H1 (cell line): ENCODE measurements around the gene RAI2. TPM values are rescaled to one million over a fixed set of nuclear protein-coding genes. Genes with fewer than 3 reads are reported as not detected.
A peak's percentile ranks its signal among the peaks of the same experiment; 100 is the strongest.

Experiments
- CTCF ChIA-PET: fragments of 300-600 bp; sonication (Branson Sonifier 250); formaldehyde crosslinking; loops from one replicate; lab custom pipeline; 2021; ENCODE audit not compliant: partially characterized antibody; lab: Charles Lee
- POLR2A ChIA-PET: fragments of 300-600 bp; sonication (Branson Sonifier 250); formaldehyde crosslinking; loops from one replicate; lab custom pipeline; 2021; ENCODE audit warnings: inconsistent platforms; ENCODE audit not compliant: partially characterized antibody; lab: Charles Lee
- DNase-seq, 2 experiments: peaks; one replicate each; pipeline versions ENCODE4 v3.0.0 to v3.0.0-alpha.2; 2010 to 2022; ENCODE audit warnings: low spot score in 2 of 2, low read depth in 1 of 2, mixed read lengths in 1 of 2
- FAIRE-seq: peaks from 2 replicates; lab custom pipeline; 2011; peaks lifted over from hg19 to GRCh38; lab: Jason Lieb, UNC
- H2AFZ ChIP-seq: 2 replicates; pipeline ENCODE4 v1.8.1; 2012; ENCODE audit warnings: low read length, inconsistent platforms
- H2AK5ac ChIP-seq: 2 replicates; pipeline ENCODE4 v1.6.1; 2013; ENCODE audit warnings: low read depth, low read length
- H2BK120ac ChIP-seq: replicated peaks from 2 replicates; pipeline ENCODE3; 2013; ENCODE audit warnings: low read depth, low read length, inconsistent platforms
- H2BK12ac ChIP-seq: 2 replicates; pipeline ENCODE4 v1.6.1; 2013; ENCODE audit warnings: low read depth, low read length
- H2BK15ac ChIP-seq: 2 replicates; pipeline ENCODE4 v1.6.1; 2013; ENCODE audit warnings: low read length
- H2BK20ac ChIP-seq: 2 replicates; pipeline ENCODE4 v1.6.1; 2013; ENCODE audit warnings: low read length
- H2BK5ac ChIP-seq: 2 replicates; pipeline ENCODE4 v1.6.1; 2013; ENCODE audit warnings: low read depth, low read length
- H3K14ac ChIP-seq: 2 replicates; pipeline ENCODE4 v1.6.1; 2013; ENCODE audit warnings: inconsistent platforms; ENCODE audit not compliant: insufficient read length
- H3K18ac ChIP-seq: 2 replicates; pipeline ENCODE4 v1.6.1; 2013; ENCODE audit warnings: low read length; ENCODE audit errors: extremely low read depth
- H3K23ac ChIP-seq: 2 replicates; pipeline ENCODE4 v1.6.1; 2013; ENCODE audit warnings: inconsistent platforms; ENCODE audit not compliant: insufficient read length
- H3K23me2 ChIP-seq: 2 replicates; pipeline ENCODE4 v1.6.1; 2013; ENCODE audit warnings: low read depth, low read length
- H3K27ac ChIP-seq: 2 replicates; pipeline ENCODE4 v1.6.1; 2011; ENCODE audit warnings: low read depth, low read length, inconsistent platforms
- H3K27me3 ChIP-seq, 4 experiments: replicated peaks in 1 of 4; 1 replicate in 1 of 4; 2 replicates in 3 of 4; pipeline versions ENCODE4 v1.6.1 to v1.8.1; 2011 to 2013; ENCODE audit warnings: low read length in 3 of 4, mild to moderate bottlenecking in 3 of 4, inconsistent platforms in 2 of 4, mixed read lengths in 2 of 4, moderate library complexity in 1 of 4; ENCODE audit not compliant: control insufficient read depth in 3 of 4, insufficient read depth in 3 of 4; ENCODE audit errors: extremely low read depth in 1 of 4
- H3K36me3 ChIP-seq, 4 experiments: 2 replicates each; pipeline versions ENCODE4 v1.6.1 to v1.8.1; 2011 to 2013; ENCODE audit warnings: mild to moderate bottlenecking in 4 of 4, low read length in 3 of 4, moderate library complexity in 2 of 4, control low read depth in 1 of 4, inconsistent platforms in 1 of 4; ENCODE audit not compliant: insufficient read depth in 4 of 4, control insufficient read depth in 2 of 4
- H3K4ac ChIP-seq: replicated peaks from 2 replicates; pipeline ENCODE3; 2013; ENCODE audit warnings: low read length, low read depth, mixed read lengths, inconsistent platforms; ENCODE audit not compliant: insufficient read length
- H3K4me1 ChIP-seq, 4 experiments: replicated peaks in 1 of 4; 1 replicate in 1 of 4; 2 replicates in 3 of 4; pipeline versions ENCODE4 v1.6.1 to v1.8.1; 2011 to 2013; ENCODE audit warnings: low read length in 3 of 4, inconsistent platforms in 2 of 4, mixed read lengths in 1 of 4; ENCODE audit not compliant: insufficient read depth in 4 of 4, control insufficient read depth in 3 of 4
- H3K4me2 ChIP-seq, 2 experiments: 2 replicates each; pipeline versions ENCODE4 v1.6.1 to v1.8.1; 2011 to 2013; ENCODE audit warnings: low read depth in 2 of 2, low read length in 2 of 2, control low read depth in 1 of 2, inconsistent platforms in 1 of 2, mild to moderate bottlenecking in 1 of 2; ENCODE audit not compliant: insufficient read depth in 1 of 2
- H3K4me3 ChIP-seq, 4 experiments: fragments of 200-600, 300-600 bp in 1 of 4; sonication (generic), shearing (Covaris generic), sonication (Bioruptor Twin) in 1 of 4; 2 replicates each; pipeline versions ENCODE4 v1.5.1 to v1.8.1; 2011 to 2016; ENCODE audit warnings: low read length in 4 of 4, low read depth in 3 of 4, control low read depth in 2 of 4, inconsistent platforms in 2 of 4, mild to moderate bottlenecking in 2 of 4, mixed read lengths in 1 of 4, moderate library complexity in 1 of 4; ENCODE audit not compliant: insufficient read depth in 2 of 4; ENCODE audit errors: extremely low read depth in 1 of 4
- H3K56ac ChIP-seq: replicated peaks from 2 replicates; pipeline ENCODE3; 2013; ENCODE audit warnings: low read depth, mild to moderate bottlenecking, mixed read lengths, low read length, inconsistent platforms; ENCODE audit not compliant: insufficient read length
- H3K79me1 ChIP-seq: 2 replicates; pipeline ENCODE4 v1.6.1; 2013; ENCODE audit warnings: low read depth, low read length, control low read depth
- H3K79me2 ChIP-seq, 2 experiments: 2 replicates each; pipeline versions ENCODE4 v1.6.1 to v1.8.1; 2012 to 2013; ENCODE audit warnings: low read length in 2 of 2, mild to moderate bottlenecking in 2 of 2, inconsistent platforms in 1 of 2; ENCODE audit not compliant: insufficient read depth in 2 of 2, control insufficient read depth in 1 of 2
- H3K9ac ChIP-seq, 4 experiments: replicated peaks in 1 of 4; 1 replicate in 1 of 4; 2 replicates in 3 of 4; pipeline versions ENCODE4 v1.6.1 to v1.8.1; 2011 to 2013; ENCODE audit warnings: low read depth in 3 of 4, low read length in 3 of 4, control low read depth in 2 of 4, mild to moderate bottlenecking in 2 of 4, moderate library complexity in 2 of 4, inconsistent platforms in 1 of 4; ENCODE audit errors: extremely low read depth in 1 of 4
- H3K9me3 ChIP-seq, 2 experiments: 2 replicates each; pipeline versions ENCODE4 v1.6.1 to v1.8.1; 2012 to 2013; ENCODE audit warnings: mild to moderate bottlenecking in 2 of 2, moderate library complexity in 2 of 2, control low read depth in 1 of 2, inconsistent platforms in 1 of 2, low read depth in 1 of 2, low read length in 1 of 2, mixed read lengths in 1 of 2; ENCODE audit not compliant: insufficient read depth in 2 of 2
- H4K20me1 ChIP-seq, 2 experiments: replicated peaks in 1 of 2; 2 replicates each; pipeline versions ENCODE3 to v1.8.1; 2011 to 2013; ENCODE audit warnings: inconsistent platforms in 2 of 2, low read length in 2 of 2, mild to moderate bottlenecking in 1 of 2; ENCODE audit not compliant: insufficient read depth in 2 of 2, control insufficient read depth in 1 of 2
- H4K5ac ChIP-seq: 2 replicates; pipeline ENCODE4 v1.6.1; 2013; ENCODE audit warnings: low read length, low read depth, mixed read lengths, inconsistent platforms; ENCODE audit not compliant: insufficient read length
- H4K8ac ChIP-seq: 2 replicates; pipeline ENCODE4 v1.8.0; 2013; ENCODE audit warnings: mild to moderate bottlenecking, moderate library complexity, low read length, inconsistent platforms; ENCODE audit not compliant: insufficient read depth; ENCODE audit errors: extremely low read depth
- H4K91ac ChIP-seq: replicated peaks from 2 replicates; pipeline ENCODE3; 2013; ENCODE audit warnings: low read length, mixed read lengths, inconsistent platforms; ENCODE audit not compliant: insufficient read length
- CHD2 ChIP-seq: IDR thresholded peaks from 2 replicates; pipeline ENCODE4 v1.6.1; 2012; ENCODE audit warnings: low read length, improper control_type of control experiment
- CREB1 ChIP-seq: IDR thresholded peaks from 2 replicates; pipeline ENCODE4 v1.6.1; 2012; ENCODE audit warnings: inconsistent platforms
- EP300 ChIP-seq, 2 experiments: IDR thresholded peaks; 1 replicate in 1 of 2; 2 replicates in 1 of 2; pipeline ENCODE4 v1.6.1; 2011 to 2012; ENCODE audit warnings: low read depth in 2 of 2, low read length in 2 of 2, mild to moderate bottlenecking in 2 of 2, borderline replicate concordance in 1 of 2, inconsistent platforms in 1 of 2, moderate library complexity in 1 of 2
- HDAC2 ChIP-seq, 2 experiments: fragments of 300-600 bp in 1 of 2; sonication (generic) in 1 of 2; IDR thresholded peaks; 2 replicates each; pipeline ENCODE4 v1.6.1; 2011 to 2012; ENCODE audit warnings: low read depth in 2 of 2, low read length in 2 of 2, mild to moderate bottlenecking in 2 of 2, moderate library complexity in 2 of 2, borderline replicate concordance in 1 of 2, inconsistent platforms in 1 of 2
- KDM1A ChIP-seq: fragments of 200-600, 300-600 bp; sonication (generic); IDR thresholded peaks from 2 replicates; pipeline ENCODE4 v1.7.1; 2016; ENCODE audit warnings: mild to moderate bottlenecking, low read length, borderline replicate concordance
- KDM5A ChIP-seq: fragments of 200-600 bp; IDR thresholded peaks from 2 replicates; pipeline ENCODE4 v1.7.1; 2012; ENCODE audit warnings: mild to moderate bottlenecking, low read length, inconsistent platforms, mixed read lengths
- RAD21 ChIP-seq, 2 experiments: IDR thresholded peaks in 1 of 2; conservative IDR thresholded peaks in 1 of 2; 2 replicates each; pipeline ENCODE4 v1.6.1; 2011; ENCODE audit warnings: low read depth in 2 of 2, low read length in 2 of 2, improper control_type of control experiment in 1 of 2, inconsistent platforms in 1 of 2, mild to moderate bottlenecking in 1 of 2, moderate library complexity in 1 of 2
- SIN3A ChIP-seq, 2 experiments: IDR thresholded peaks in 1 of 2; conservative IDR thresholded peaks in 1 of 2; 2 replicates each; pipeline ENCODE4 v1.6.1; 2011 to 2012; ENCODE audit warnings: low read length in 2 of 2, improper control_type of control experiment in 1 of 2, low read depth in 1 of 2, mild to moderate bottlenecking in 1 of 2
- SIX5 ChIP-seq: IDR thresholded peaks from 2 replicates; pipeline ENCODE4 v1.6.1; 2011; ENCODE audit warnings: mild to moderate bottlenecking, low read depth, low read length
- TAF1 ChIP-seq: IDR thresholded peaks from 2 replicates; pipeline ENCODE4 v1.6.1; 2011; ENCODE audit warnings: mild to moderate bottlenecking, low read depth, low read length
- TBP ChIP-seq: IDR thresholded peaks from 2 replicates; pipeline ENCODE4 v1.6.1; 2011; ENCODE audit warnings: low read depth, low read length, improper control_type of control experiment
- WGBS, 2 experiments: shearing (Covaris generic) in 1 of 2; methylation state at CpG; one replicate each; pipeline versions ENCODE4 v1.1.6 to v1.1.7; 2013 to 2015; ENCODE audit warnings: low lambda C conversion rate in 2 of 2, mixed read lengths in 2 of 2, inconsistent platforms in 1 of 2, low coverage in 1 of 2, missing lambda C conversion rate in 1 of 2; ENCODE audit not compliant: insufficient replicate concordance in 2 of 2, insufficient coverage in 1 of 2, insufficient read length in 1 of 2; ENCODE audit errors: extremely low coverage in 1 of 2, missing lambda C conversion rate in 1 of 2; 5-methylcytosine and 5-hydroxymethylcytosine counted together
- polyA plus RNA-seq, 7 experiments: library from polyadenylated mRNA; depleted of rRNA in 3 of 7; stranded (reverse) in 5 of 7; unstranded in 2 of 7; fragments of >200 nt in 5 of 7; fragments of 200-250 nt in 2 of 7; gene quantifications; 1 replicate in 5 of 7; 2 replicates in 1 of 7; 4 replicates in 1 of 7; pipeline versions ENCODE4 v1.2.1 to v1.2.3, GENCODE V29; 2011 to 2013; ENCODE audit warnings: missing spikeins in 2 of 7, mixed read lengths in 2 of 7
- total RNA-seq: library from RNA; stranded (reverse); fragmentation: NEBNext Ultra II Directional; extraction: Animal tissue kit (Norgen Biotek cat#: 25700); gene quantifications from 2 replicates; pipeline ENCODE4 v1.2.1, GENCODE V29; 2021
- TF ChIP-seq, protein P1 (sequence below): IDR thresholded peaks from 2 replicates; pipeline ENCODE4 v1.6.1; 2012; ENCODE audit warnings: inconsistent platforms

The RAI2 gene
- total and polyA plus RNA-seq, 2 of the 8 experiments (the other 6 are each of a cell fraction or from before 2014, with no cell fraction given), result 0.60 to 2.0 TPM

DNA sequence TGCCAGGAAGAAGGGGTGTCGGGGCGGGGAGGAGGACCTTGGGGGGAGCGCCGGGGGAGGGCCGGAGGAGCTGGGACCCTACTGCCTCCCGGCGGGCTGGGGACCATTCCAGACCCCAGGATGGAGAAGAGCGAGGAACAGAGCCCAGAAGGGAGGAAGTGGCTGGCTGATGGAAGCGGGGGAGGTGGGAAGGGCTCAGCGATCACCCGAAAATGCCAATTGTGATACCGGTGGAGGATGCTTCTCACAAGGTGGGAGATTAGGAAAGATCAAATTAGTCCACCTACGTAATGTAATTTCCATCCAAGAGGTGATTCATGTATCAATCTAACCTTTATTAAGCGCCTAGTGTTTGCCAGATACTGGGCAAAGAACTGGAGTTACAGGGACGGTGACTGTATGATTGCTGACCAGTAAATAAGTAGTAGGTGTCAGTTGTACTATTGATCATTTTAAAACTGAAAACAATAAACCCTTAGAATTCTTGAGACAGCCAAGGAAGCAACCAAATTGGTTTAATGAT is 452 bp upstream of the RAI2 start:
- H3K18ac ChIP-seq, result no peak overlapping the region
- no peak overlapping the region for H4K5ac ChIP-seq
- H3K27ac ChIP-seq, result no peak overlapping the region
- H3K9ac ChIP-seq, result no peak overlapping the region
- peak overlapping the region in 3 of 4 experiments; percentile 21 to 61 (median 56); a peak in 5 of 8 replicates for H3K4me3 ChIP-seq
- DNase-seq (no peak), FAIRE-seq (no peak)
- H3K23me2 ChIP-seq, result peaks cover 7% of the 10 kb centered on the region; the same call in 1 of the 2 replicates
- H4K20me1 ChIP-seq, result peaks cover 0 to 3% of the 10 kb centered on the region in 2 experiments
- H2AFZ ChIP-seq, result no peak overlapping the region
- H3K56ac ChIP-seq, result no peak overlapping the region
- H2BK20ac ChIP-seq, result no peak overlapping the region
- no peaks in the 10 kb centered on the region for H3K36me3 ChIP-seq
- H3K79me2 ChIP-seq, result no peaks in the 10 kb centered on the region
- no peak overlapping the region for H2BK12ac ChIP-seq
- no peak overlapping the region for H3K14ac ChIP-seq
- no peak overlapping the region for H2BK5ac ChIP-seq
- peaks cover 0 to 7% (median 2%) of the 10 kb centered on the region in 4 experiments; a peak in 1 of 7 replicates for H3K4me1 ChIP-seq
- ChIA-PET CTCF (no interaction called here), POLR2A (no interaction called here)
- H3K79me1 ChIP-seq, result no peaks in the 10 kb centered on the region
- no peak overlapping the region for H3K4ac ChIP-seq
- WGBS, 2 experiments, result 10% methylated on average over 7 of the region's 15 CpGs; no CpG with 5 or more reads in 1 of the 2 experiments
- H2BK120ac ChIP-seq, result no peak overlapping the region
- H4K91ac ChIP-seq, result no peak overlapping the region
- no peak overlapping the region for H3K23ac ChIP-seq
- H3K4me2 ChIP-seq, result peak overlapping the region; percentile 31 to 57
- H4K8ac ChIP-seq, result no peak overlapping the region
- H2AK5ac ChIP-seq, result no peak overlapping the region
- H2BK15ac ChIP-seq, result no peak overlapping the region
- peaks cover 12 to 41% (median 30%) of the 10 kb centered on the region in 4 experiments for H3K27me3 ChIP-seq
- TF ChIP-seq HDAC2 (IDR thresholded peaks at IDR 0.05; ENCODE audit: borderline replicate concordance in 1 of 2, low read depth in 2 of 2, low read length in 2 of 2) (no peak), KDM5A (no peak), TBP (no peak), CHD2 (no peak), KDM1A (no peak), TAF1 (no peak), SIN3A (conservative IDR thresholded peaks at IDR 0.05 in 1 of 2, IDR thresholded peaks at IDR 0.05 in 1 of 2; ENCODE audit: low read depth in 1 of 2, low read length in 2 of 2) (no peak), EP300 (IDR thresholded peaks at IDR 0.05; ENCODE audit: borderline replicate concordance in 1 of 2, low read depth in 2 of 2, low read length in 2 of 2) (no peak), RAD21 (IDR thresholded peaks at IDR 0.05 in 1 of 2, conservative IDR thresholded peaks at IDR 0.05 in 1 of 2; ENCODE audit: low read depth in 2 of 2, low read length in 2 of 2) (no peak), SIX5 (no peak), CREB1 (no peak)
- TF ChIP-seq, protein P1, sequence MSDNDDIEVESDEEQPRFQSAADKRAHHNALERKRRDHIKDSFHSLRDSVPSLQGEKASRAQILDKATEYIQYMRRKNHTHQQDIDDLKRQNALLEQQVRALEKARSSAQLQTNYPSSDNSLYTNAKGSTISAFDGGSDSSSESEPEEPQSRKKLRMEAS, result no peak
- no peaks in the 10 kb centered on the region for H3K9me3 ChIP-seq
